Vagina (tissue), 2 donors: Measurements from ENCODE around the gene GAST.

Source experiments
- CTCF ChIP-seq, 3 experiments: fragments of 450-650 bp in 2 of 3; fragments of 200-600 bp in 1 of 3; sonication (generic) in 1 of 3; IDR thresholded peaks; one replicate each; pipeline ENCODE4 v1.5.1; 2017 to 2019; ENCODE audit warnings: antibody characterized with exemption in 3 of 3, mild to moderate bottlenecking in 2 of 3, moderate library complexity in 2 of 3
- POLR2A ChIP-seq, 2 donors: fragments of 450-650 bp; IDR thresholded peaks; one replicate each; pipeline ENCODE4 v1.6.1; 2017; ENCODE audit warnings: antibody characterized with exemption in 2 of 2, mild to moderate bottlenecking in 2 of 2, moderate library complexity in 2 of 2

- TF ChIP-seq CTCF (IDR thresholded peaks at IDR 0.05), result no peak
- TF ChIP-seq POLR2A (IDR thresholded peaks at IDR 0.05), result no peak
Observed at GRCh38 chr17:41762391-41762790, 50.3 kb downstream of the GAST start.
